WTC11 (cell line): ENCODE measurements around the gene RPL12. TPM values are rescaled to one million over a fixed set of nuclear protein-coding genes. Genes with fewer than 3 reads are reported as not detected.

Source experiments
- ATAC-seq: fragments of 200-7000 bp; cut with Tn5 transposase; 2 replicates; pipeline ENCODE4 v1.10.0; 2021; ENCODE audit warnings: mild to moderate bottlenecking, moderate library complexity
- CTCF ChIA-PET: fragments of 300-600 bp; sonication (Branson Sonifier 250); formaldehyde crosslinking; loops from one replicate; lab custom pipeline; 2021; ENCODE audit warnings: antibody characterized with exemption; lab: Charles Lee
- POLR2A ChIA-PET: fragments of 350-600 bp; sonication (Branson Sonifier 250); formaldehyde crosslinking; loops from one replicate; lab custom pipeline; 2021; ENCODE audit warnings: antibody characterized with exemption; lab: Charles Lee
- DNase-seq: peaks from one replicate; pipeline ENCODE4 v3.0.0; 2021; ENCODE audit warnings: low spot score
- H3K27ac Mint-ChIP-seq: 2 replicates; pipeline ENCODE4 v1.8.0; 2021; ENCODE audit warnings: mixed read lengths
- H3K27me3 Mint-ChIP-seq: 2 replicates; pipeline ENCODE4 v1.8.0; 2021; ENCODE audit warnings: low read depth, mild to moderate bottlenecking, moderate library complexity, mixed read lengths
- H3K36me3 Mint-ChIP-seq: 2 replicates; pipeline ENCODE4 v1.8.0; 2021; ENCODE audit warnings: mixed read lengths
- H3K4me1 Mint-ChIP-seq: 2 replicates; pipeline ENCODE4 v1.8.0; 2022; ENCODE audit warnings: mixed read lengths
- H3K4me3 Mint-ChIP-seq: 2 replicates; pipeline ENCODE4 v1.8.0; 2021; ENCODE audit warnings: mild to moderate bottlenecking, moderate library complexity, mixed read lengths
- H3K9me3 Mint-ChIP-seq: 2 replicates; pipeline ENCODE4 v1.8.0; 2021; ENCODE audit warnings: mixed read lengths
- ATF2 ChIP-seq: sonication (generic); formaldehyde crosslinking; IDR thresholded peaks from 2 replicates; pipeline ENCODE4 v1.8.1; 2022; ENCODE audit warnings: low read depth, missing genetic modification reagents, borderline replicate concordance
- E2F1 ChIP-seq: sonication (generic); formaldehyde crosslinking; IDR thresholded peaks from 2 replicates; pipeline ENCODE4 v1.8.0; 2022; ENCODE audit warnings: mild to moderate bottlenecking, missing genetic modification reagents
- ELF4 ChIP-seq: sonication (generic); formaldehyde crosslinking; IDR thresholded peaks from 2 replicates; pipeline ENCODE4 v1.8.1; 2022; ENCODE audit warnings: low read depth, mild to moderate bottlenecking, moderate library complexity, missing genetic modification reagents
- FOXP4 ChIP-seq: sonication (generic); formaldehyde crosslinking; IDR thresholded peaks from 2 replicates; pipeline ENCODE4 v1.8.0; 2022; ENCODE audit warnings: mild to moderate bottlenecking, missing genetic modification reagents
- GABPB1 ChIP-seq: sonication (generic); formaldehyde crosslinking; IDR thresholded peaks from 2 replicates; pipeline ENCODE4 v1.8.1; 2023; ENCODE audit warnings: mild to moderate bottlenecking, missing genetic modification reagents
- HMGXB4 ChIP-seq: sonication (generic); formaldehyde crosslinking; IDR thresholded peaks from 2 replicates; pipeline ENCODE4 v1.8.1; 2023; ENCODE audit warnings: mild to moderate bottlenecking, moderate library complexity, missing genetic modification reagents
- IRF1 ChIP-seq: sonication (generic); formaldehyde crosslinking; IDR thresholded peaks from 2 replicates; pipeline ENCODE4 v1.8.0; 2023; ENCODE audit warnings: missing genetic modification reagents
- NR2C2 ChIP-seq: sonication (generic); formaldehyde crosslinking; IDR thresholded peaks from 2 replicates; pipeline ENCODE4 v1.8.0; 2022; ENCODE audit warnings: mild to moderate bottlenecking, missing genetic modification reagents
- RORB ChIP-seq: fragments of 250-450 bp; sonication (Bioruptor Pico); IDR thresholded peaks from 2 replicates; pipeline ENCODE4 v1.9.0; 2021; ENCODE audit warnings: mild to moderate bottlenecking
- ZBTB43 ChIP-seq: sonication (generic); formaldehyde crosslinking; IDR thresholded peaks from 2 replicates; pipeline ENCODE4 v1.8.1; 2023; ENCODE audit warnings: mild to moderate bottlenecking, missing genetic modification reagents
- ZNF219 ChIP-seq: sonication (generic); formaldehyde crosslinking; IDR thresholded peaks from 2 replicates; pipeline ENCODE4 v1.8.0; 2023; ENCODE audit warnings: missing genetic modification reagents, mild to moderate bottlenecking, borderline replicate concordance
- ZNF281 ChIP-seq: sonication (generic); formaldehyde crosslinking; IDR thresholded peaks from 2 replicates; pipeline ENCODE4 v1.8.0; 2023; ENCODE audit warnings: mild to moderate bottlenecking, missing genetic modification reagents
- total RNA-seq: library from RNA; stranded (reverse); gene quantifications from 3 replicates; pipeline ENCODE4 v1.2.3, GENCODE V29; 2021

The RPL12 gene
- total RNA-seq, 1 experiment from 2014 or later = 1,902 TPM

- TF ChIP-seq ATF2 (CRISPR knock-in tag) = no peak
Measured at GRCh38 chr9:127498298-127498697, 47.1 kb upstream of the RPL12 start (continued).

- no peak for ATAC-seq
Measured at GRCh38 chr9:127497656-127498290, 46.6 kb upstream of the RPL12 start.

More at GRCh38 chr9:127497656-127498290, 46.6 kb upstream of the RPL12 start:
- H3K27me3 Mint-ChIP-seq = no peaks in the 10 kb centered on the region
- H3K4me1 Mint-ChIP-seq = no peaks in the 10 kb centered on the region
- CTCF ChIA-PET = interaction anchor here (0.6 kb wide), 1 partner anchor 35 kb away, joined by 3 read pairs; no protein-coding TSS in a partner anchor
- TF ChIP-seq ZNF281 (CRISPR knock-in tag) (no peak), ATF2 (CRISPR knock-in tag) (no peak), ZBTB43 (CRISPR knock-in tag) (no peak), ELF4 (CRISPR knock-in tag) (no peak), HMGXB4 (CRISPR knock-in tag) (no peak), E2F1 (CRISPR knock-in tag) (no peak), FOXP4 (CRISPR knock-in tag) (no peak), IRF1 (no peak), ZNF219 (CRISPR knock-in tag) (no peak), RORB (CRISPR knock-in tag) (no peak), GABPB1 (CRISPR knock-in tag) (no peak), NR2C2 (CRISPR knock-in tag) (no peak)
- TF ChIP-seq, all 79 proteins: peak for 0
- POLR2A ChIA-PET = no interaction called here
- H3K36me3 Mint-ChIP-seq = peaks cover 9% of the 10 kb centered on the region
- no peaks in the 10 kb centered on the region for H3K9me3 Mint-ChIP-seq
- no peak overlapping the region for H3K4me3 Mint-ChIP-seq
- DNase-seq = no peak
- H3K27ac Mint-ChIP-seq = no peak overlapping the region
